GM21528 (cell line): ENCODE measurements around the gene IFNK.

Source experiments
- ATAC-seq: cut with Tn5 transposase; IDR thresholded peaks from one replicate; pipeline ENCODE4 v1.9.1; 2021; ENCODE audit warnings: mild to moderate bottlenecking, moderate library complexity; ENCODE audit not compliant: unreplicated experiment, low FRiP score

IFNK gene

GRCh38 chr9:27510780-27511179 lies 13.3 kb upstream of the IFNK start:
- no peak for ATAC-seq

GRCh38 chr9:27511771-27512170 lies 12.3 kb upstream of the IFNK start:
- no peak for ATAC-seq

GRCh38 chr9:27514551-27514950 lies 9.5 kb upstream of the IFNK start:
- ATAC-seq, result no peak

GRCh38 chr9:27518006-27518405 lies 6.1 kb upstream of the IFNK start:
- ATAC-seq, result no peak

- ATAC-seq, result no peak
Measured at GRCh38 chr9:27518809-27519208, 5.3 kb upstream of the IFNK start.

GRCh38 chr9:27519466-27520465 lies 4.3 kb upstream of the IFNK start:
- no peak for ATAC-seq

- no peak for ATAC-seq
Measured at GRCh38 chr9:27520986-27521385, 3.1 kb upstream of the IFNK start.

GRCh38 chr9:27523141-27523540 lies 949 bp upstream of the IFNK start:
- no peak for ATAC-seq

GRCh38 chr9:27527702-27528075 lies 3.6 kb downstream of the IFNK start:
- no peak for ATAC-seq

GRCh38 chr9:27528076-27528885 lies 4.2 kb downstream of the IFNK start:
- ATAC-seq, result peak; percentile 58

- ATAC-seq, result peak; percentile 51
Measured at GRCh38 chr9:27528886-27529315, 4.8 kb downstream of the IFNK start.

GRCh38 chr9:27529316-27530278 lies 5.5 kb downstream of the IFNK start, which contains the start of gene MOB3B:
TSS of gene MOB3B (minus strand) at chr9:27529814. CDS start at chr9:27455550, 74,264 bp downstream.
- peak; percentile 85 for ATAC-seq

GRCh38 chr9:27530915-27531755 lies 7.0 kb downstream of the IFNK start:
- no peak for ATAC-seq

- ATAC-seq, result no peak
Measured at GRCh38 chr9:27532046-27532445, 8.0 kb downstream of the IFNK start.

GRCh38 chr9:27533311-27533710 lies 9.2 kb downstream of the IFNK start:
- no peak for ATAC-seq

- ATAC-seq, result no peak
Measured at GRCh38 chr9:27534131-27534530, 10.0 kb downstream of the IFNK start.

GRCh38 chr9:27534658-27535209 lies 10.6 kb downstream of the IFNK start:
- no peak for ATAC-seq

- ATAC-seq, result no peak
Measured at GRCh38 chr9:27535701-27536118, 11.6 kb downstream of the IFNK start.

- no peak for ATAC-seq
Measured at GRCh38 chr9:27536168-27536567, 12.1 kb downstream of the IFNK start.
